ENCODE results near the gene MORN2. TPM values are rescaled to one million over a fixed set of nuclear protein-coding genes. Genes with fewer than 3 reads are reported as not detected.
"Not testable (repeated sequence)": the region's sequence is repeated elsewhere in the genome, so short reads cannot be mapped to it uniquely, and the experiment has no call there.

Gene MORN2
- total RNA-seq (2022) (12.9 and 15.1 TPM in 2 replicates), Bru-seq, nascent RNA (percentile 50 among the genes with signal in this experiment), BruChase-seq, experiment 1, labeled RNA remaining after a 6-hour chase (percentile 54 among the genes with signal in this experiment), BruChase-seq, experiment 2, labeled RNA remaining after a 2-hour chase (percentile 47 among the genes with signal in this experiment)
- long read RNA-seq, transcript MORN2-201 (5 exons, 739 nt), result major isoform, 17 of 18 reads
- long read RNA-seq, partial matches to known transcripts, result 0 of 18 reads
- long read RNA-seq, other reads (novel, unspliced or antisense), result 1 of 18 reads

- no peak for TF ChIP-seq CTCF (IDR thresholded peaks at IDR 0.05; ENCODE audit: unreplicated experiment)
- peak within 1 kb of the TSS; percentile 99 for H3K4me3 Mint-ChIP-seq (ENCODE audit: low read depth, unreplicated experiment)
- peaks cover 24% of the 10 kb centered on the region for H3K36me3 Mint-ChIP-seq (ENCODE audit: insufficient read depth, unreplicated experiment)
- intact Hi-C loops (cut with micrococcal nuclease; ENCODE audit: unreplicated experiment), result no loop called here
- DNase-seq, result peak; percentile 88
- H3K27me3 Mint-ChIP-seq (ENCODE audit: unreplicated experiment), result no peaks in the 10 kb centered on the region
- CTCF ChIA-PET, result interaction anchor here (1.0 to 1.1 kb wide), 2 partner anchors 72 to 219 kb away, joined by 3 to 4 read pairs; no protein-coding TSS in a partner anchor
- no peaks in the 10 kb centered on the region for H3K9me3 Mint-ChIP-seq (ENCODE audit: low read depth, unreplicated experiment)
- BruUV-seq (replicated peaks), result no TSS peak
- peaks cover 16% of the 10 kb centered on the region for H3K4me1 Mint-ChIP-seq (ENCODE audit: low read depth, unreplicated experiment)
- H3K27ac Mint-ChIP-seq (ENCODE audit: unreplicated experiment), result peak within 1 kb of the TSS; percentile 96
Observed at GRCh38 chr2:38875576-38876367, at the start of gene MORN2, which contains the start of gene DHX57. Gene MORN2 (plus strand): TSS chr2:38875976. Gene DHX57 (minus strand): TSS chr2:38875934. CDS start chr2:38868405, 7,529 bp downstream.

- H3K9me3 Mint-ChIP-seq (ENCODE audit: low read depth, unreplicated experiment); DNase-seq; H3K27ac Mint-ChIP-seq (ENCODE audit: unreplicated experiment); H3K4me1 Mint-ChIP-seq (ENCODE audit: low read depth, unreplicated experiment); intact Hi-C loops (cut with micrococcal nuclease; ENCODE audit: unreplicated experiment); BruUV-seq (replicated peaks); H3K4me3 Mint-ChIP-seq (ENCODE audit: low read depth, unreplicated experiment); H3K36me3 Mint-ChIP-seq (ENCODE audit: insufficient read depth, unreplicated experiment); CTCF ChIA-PET; H3K27me3 Mint-ChIP-seq (ENCODE audit: unreplicated experiment): not testable (repeated sequence)
Observed at GRCh38 chr2:38827539-38828145, 48.1 kb upstream of the MORN2 start.

GRCh38 chr2:38828460-38828859, 47.3 kb upstream of the MORN2 start:
- intact Hi-C loops (cut with micrococcal nuclease; ENCODE audit: unreplicated experiment), result no loop called here
- Mint-ChIP-seq H3K27me3 (ENCODE audit: unreplicated experiment) (no peaks in the 10 kb centered on the region), H3K36me3 (ENCODE audit: insufficient read depth, unreplicated experiment) (peaks cover 8% of the 10 kb centered on the region), H3K9me3 (ENCODE audit: low read depth, unreplicated experiment) (no peaks in the 10 kb centered on the region), H3K27ac (ENCODE audit: unreplicated experiment) (no peak overlapping the region), H3K4me1 (ENCODE audit: low read depth, unreplicated experiment) (peaks cover 9% of the 10 kb centered on the region), H3K4me3 (ENCODE audit: low read depth, unreplicated experiment) (no peak overlapping the region)
- BruUV-seq (replicated peaks), result no TSS peak
- no peak for TF ChIP-seq CTCF (IDR thresholded peaks at IDR 0.05; ENCODE audit: unreplicated experiment)
- DNase-seq, result no peak
- CTCF ChIA-PET, result no interaction called here

GRCh38 chr2:38829971-38830370, 45.8 kb upstream of the MORN2 start:
- TF ChIP-seq CTCF (IDR thresholded peaks at IDR 0.05; ENCODE audit: unreplicated experiment), result no peak
- Mint-ChIP-seq H3K4me1 (ENCODE audit: low read depth, unreplicated experiment) (peaks cover 9% of the 10 kb centered on the region), H3K27me3 (ENCODE audit: unreplicated experiment) (no peaks in the 10 kb centered on the region), H3K9me3 (ENCODE audit: low read depth, unreplicated experiment) (no peaks in the 10 kb centered on the region), H3K4me3 (ENCODE audit: low read depth, unreplicated experiment) (no peak overlapping the region), H3K36me3 (ENCODE audit: insufficient read depth, unreplicated experiment) (peaks cover 5% of the 10 kb centered on the region), H3K27ac (ENCODE audit: unreplicated experiment) (no peak overlapping the region)
- DNase-seq, result no peak
- CTCF ChIA-PET, result no interaction called here
- intact Hi-C loops (cut with micrococcal nuclease; ENCODE audit: unreplicated experiment), result no loop called here
- no TSS peak for BruUV-seq (replicated peaks)
